IMR-90 (cell line): Measurements from ENCODE around the gene AGPAT3. TPM values are rescaled to one million over a fixed set of nuclear protein-coding genes. Genes with fewer than 3 reads are reported as not detected.

Source experiments
- ATAC-seq: fragments of 200-7000 bp; cut with Tn5 transposase; 2 replicates; pipeline ENCODE4 v1.9.1; 2020; ENCODE audit warnings: low read depth, mild to moderate bottlenecking, moderate library complexity
- BruUV-seq: library from RNA; stranded (reverse); fragments of 400-500 nt; replicated peaks from 2 replicates; lab custom pipeline; 2021; lab: Mats Ljungman, UMichigan
- CTCF ChIA-PET: fragments of 300-600 bp; formaldehyde crosslinking; extraction: SDS; loops from one replicate; lab custom pipeline; 2021; ENCODE audit warnings: antibody characterized with exemption; lab: Yijun Ruan, JAX
- POLR2A ChIA-PET: fragments of 300-600 bp; sonication (Branson Sonifier 250); formaldehyde crosslinking; loops from one replicate; lab custom pipeline; 2022; ENCODE audit warnings: antibody characterized with exemption; ENCODE audit not compliant: unreplicated experiment; lab: Charles Lee
- DNase-seq: peaks from one replicate; pipeline ENCODE4 v3.0.0; 2013
- H2AFZ ChIP-seq: replicated peaks from 2 replicates; pipeline ENCODE3; 2013; ENCODE audit warnings: low read length, mild to moderate bottlenecking; ENCODE audit not compliant: poor library complexity
- H2AK5ac ChIP-seq: 2 replicates; pipeline ENCODE4 v1.6.1; 2013; ENCODE audit warnings: low read depth, low read length, inconsistent platforms
- H2AK9ac ChIP-seq: replicated peaks from 2 replicates; pipeline ENCODE3; 2013; ENCODE audit warnings: mild to moderate bottlenecking, low read depth, low read length, moderate library complexity; ENCODE audit not compliant: poor library complexity
- H2BK120ac ChIP-seq: 2 replicates; pipeline ENCODE4 v1.6.1; 2013; ENCODE audit warnings: low read depth, low read length, inconsistent platforms
- H2BK15ac ChIP-seq: 3 replicates; pipeline ENCODE4 v1.6.1; 2013; ENCODE audit warnings: low read depth, low read length, inconsistent platforms
- H2BK20ac ChIP-seq: 2 replicates; pipeline ENCODE4 v1.6.1; 2013; ENCODE audit warnings: low read depth, mild to moderate bottlenecking, inconsistent platforms, low read length, moderate library complexity
- H2BK5ac ChIP-seq: 2 replicates; pipeline ENCODE4 v1.6.1; 2013; ENCODE audit warnings: mild to moderate bottlenecking, low read depth, low read length, inconsistent platforms; ENCODE audit not compliant: poor library complexity, severe bottlenecking
- H3K14ac ChIP-seq: replicated peaks from 2 replicates; pipeline ENCODE4 v1.6.1; 2013; ENCODE audit warnings: low read depth, low read length, inconsistent platforms
- H3K18ac ChIP-seq: 2 replicates; pipeline ENCODE4 v1.6.1; 2013; ENCODE audit warnings: low read depth, low read length, control low read depth
- H3K23ac ChIP-seq: 2 replicates; pipeline ENCODE4 v1.6.1; 2013; ENCODE audit warnings: low read depth, low read length, inconsistent platforms
- H3K27ac ChIP-seq: 2 replicates; pipeline ENCODE4 v1.5.1; 2013; ENCODE audit warnings: mild to moderate bottlenecking, control low read depth, low read length; ENCODE audit not compliant: insufficient read depth
- H3K27me3 ChIP-seq: 2 replicates; pipeline ENCODE4 v1.6.1; 2013; ENCODE audit warnings: low read length; ENCODE audit not compliant: control insufficient read depth, insufficient read depth
- H3K36me3 ChIP-seq: 2 replicates; pipeline ENCODE4 v1.6.1; 2013; ENCODE audit warnings: low read length, mixed read lengths; ENCODE audit not compliant: control insufficient read depth, insufficient read depth
- H3K4ac ChIP-seq: 2 replicates; pipeline ENCODE4 v1.6.1; 2013; ENCODE audit warnings: low read depth, low read length, inconsistent platforms
- H3K4me1 ChIP-seq: 2 replicates; pipeline ENCODE4 v1.6.1; 2013; ENCODE audit warnings: low read length, mixed read lengths; ENCODE audit not compliant: control insufficient read depth, insufficient read depth
- H3K4me2 ChIP-seq: 2 replicates; pipeline ENCODE4 v1.6.1; 2013; ENCODE audit warnings: low read depth, mild to moderate bottlenecking, control low read depth, low read length, moderate library complexity
- H3K4me3 ChIP-seq: 2 replicates; pipeline ENCODE4 v1.5.1; 2013; ENCODE audit warnings: low read depth, mild to moderate bottlenecking, control low read depth, low read length, moderate library complexity; ENCODE audit not compliant: insufficient read depth
- H3K56ac ChIP-seq: 2 replicates; pipeline ENCODE4 v1.6.1; 2013; ENCODE audit warnings: low read length, inconsistent platforms; ENCODE audit not compliant: insufficient read depth; ENCODE audit errors: extremely low read depth
- H3K79me1 ChIP-seq, 2 experiments: 2 replicates each; pipeline ENCODE4 v1.6.1; 2013; ENCODE audit warnings: low read length in 2 of 2, inconsistent platforms in 1 of 2, low read depth in 1 of 2
- H3K9ac ChIP-seq: 2 replicates; pipeline ENCODE4 v1.6.1; 2013; ENCODE audit warnings: low read depth, low read length, control low read depth
- H3K9me1 ChIP-seq: 2 replicates; pipeline ENCODE4 v1.6.1; 2013; ENCODE audit warnings: low read length, inconsistent platforms; ENCODE audit not compliant: insufficient read depth
- H3K9me3 ChIP-seq: 2 replicates; pipeline ENCODE4 v1.6.1; 2013; ENCODE audit warnings: low read length; ENCODE audit not compliant: control insufficient read depth, insufficient read depth
- H4K20me1 ChIP-seq: 2 replicates; pipeline ENCODE4 v1.6.1; 2013; ENCODE audit warnings: low read length, inconsistent platforms; ENCODE audit not compliant: insufficient read depth
- H4K5ac ChIP-seq: 2 replicates; pipeline ENCODE4 v1.6.1; 2013; ENCODE audit warnings: mild to moderate bottlenecking, low read depth, low read length, control low read depth
- H4K8ac ChIP-seq, 2 experiments: 2 replicates each; pipeline ENCODE4 v1.6.1; 2013; ENCODE audit warnings: low read depth in 2 of 2, low read length in 2 of 2, control low read depth in 1 of 2, inconsistent platforms in 1 of 2
- H4K91ac ChIP-seq: 2 replicates; pipeline ENCODE4 v1.6.1; 2013; ENCODE audit warnings: low read depth, low read length, inconsistent platforms; ENCODE audit not compliant: insufficient read depth
- BHLHE40 ChIP-seq: fragments of 150-350 bp; IDR thresholded peaks from 2 replicates; pipeline ENCODE4 v1.6.1; 2016; ENCODE audit warnings: mild to moderate bottlenecking, low read depth, low read length
- CEBPB ChIP-seq: IDR thresholded peaks from 2 replicates; pipeline ENCODE4 v1.6.1; 2012; ENCODE audit warnings: low read depth, low read length, improper control_type of control experiment
- CHD1 ChIP-seq: IDR thresholded peaks from 2 replicates; pipeline ENCODE4 v1.6.1; 2012; ENCODE audit warnings: low read depth, low read length, improper control_type of control experiment
- CTCF ChIP-seq: conservative IDR thresholded peaks from 2 replicates; pipeline ENCODE4 v1.5.1; 2012; ENCODE audit warnings: mild to moderate bottlenecking, low read depth, low read length, improper control_type of control experiment
- ELK1 ChIP-seq: fragments of 150-350 bp; IDR thresholded peaks from 2 replicates; pipeline ENCODE4 v1.6.1; 2016; ENCODE audit warnings: low read depth, mild to moderate bottlenecking, low read length, moderate library complexity, borderline replicate concordance
- FOS ChIP-seq: fragments of 150-350 bp; IDR thresholded peaks from 2 replicates; pipeline ENCODE4 v1.6.1; 2016; ENCODE audit warnings: low read depth, low read length
- MAFK ChIP-seq: IDR thresholded peaks from 2 replicates; pipeline ENCODE4 v1.6.1; 2012; ENCODE audit warnings: low read depth, low read length, improper control_type of control experiment
- MAZ ChIP-seq: IDR thresholded peaks from 2 replicates; pipeline ENCODE4 v1.6.1; 2012; ENCODE audit warnings: low read depth, mild to moderate bottlenecking, low read length, improper control_type of control experiment, moderate library complexity, borderline replicate concordance
- MXI1 ChIP-seq: IDR thresholded peaks from 2 replicates; pipeline ENCODE4 v1.6.1; 2012; ENCODE audit warnings: low read depth, mild to moderate bottlenecking, low read length, moderate library complexity, borderline replicate concordance
- NFE2L2 ChIP-seq: fragments of 150-350 bp; IDR thresholded peaks from 2 replicates; pipeline ENCODE4 v1.6.1; 2016; ENCODE audit warnings: low read depth, mild to moderate bottlenecking, low read length
- POLR2A ChIP-seq: IDR thresholded peaks from 2 replicates; pipeline ENCODE4 v1.6.1; 2012; ENCODE audit warnings: mild to moderate bottlenecking, low read depth, low read length
- RAD21 ChIP-seq: IDR thresholded peaks from 2 replicates; pipeline ENCODE4 v1.6.1; 2012; ENCODE audit warnings: low read length, improper control_type of control experiment
- RCOR1 ChIP-seq: IDR thresholded peaks from 2 replicates; pipeline ENCODE4 v1.6.1; 2012; ENCODE audit warnings: mild to moderate bottlenecking, low read length, improper control_type of control experiment; ENCODE audit not compliant: insufficient replicate concordance
- RFX5 ChIP-seq: IDR thresholded peaks from 2 replicates; pipeline ENCODE4 v1.8.0; 2012; ENCODE audit warnings: low read depth, mild to moderate bottlenecking, low read length, moderate library complexity
- SMC3 ChIP-seq: fragments of 150-350 bp; IDR thresholded peaks from 2 replicates; pipeline ENCODE4 v1.6.1; 2016; ENCODE audit warnings: low read depth, mild to moderate bottlenecking, antibody characterized with exemption, low read length, moderate library complexity
- USF2 ChIP-seq: fragments of 150-350 bp; IDR thresholded peaks from 2 replicates; pipeline ENCODE4 v1.6.1; 2017; ENCODE audit warnings: mild to moderate bottlenecking, antibody characterized with exemption, low read length, low read depth
- WGBS, 2 experiments: methylation state at CpG; one replicate each; pipeline versions ENCODE4 v1.1.5 to v1.1.7; 2013; ENCODE audit warnings: missing lambda C conversion rate in 2 of 2; ENCODE audit not compliant: insufficient read length in 1 of 2; ENCODE audit errors: extremely low coverage in 2 of 2; 5-methylcytosine and 5-hydroxymethylcytosine counted together
- dilution Hi-C: fragments of 300-500 bp; cut with HindIII; formaldehyde crosslinking; loops from one replicate; pipeline ENCODE4 v1.14.3; 2018; ENCODE audit warnings: low sequenced_read_pairs; ENCODE audit not compliant: unreplicated experiment
- in situ Hi-C: fragments of 300-500 bp; cut with MboI; formaldehyde crosslinking; loops from 3 replicates; pipeline ENCODE4 v1.14.3; 2019; ENCODE audit warnings: low sequenced_read_pairs, inconsistent platforms, mixed read lengths
- intact Hi-C: fragments of 100-400 bp; cut with micrococcal nuclease; formaldehyde crosslinking; loops from 2 replicates; pipeline ENCODE4 v1.10.0; 2022
- polyA plus RNA-seq, 3 experiments: library from polyadenylated mRNA; depleted of rRNA; stranded (reverse); fragments of >200 nt; gene quantifications; 2 replicates each; pipeline ENCODE4 v1.2.3, GENCODE V29; 2012; ENCODE audit warnings: low replicate concordance in 1 of 3
- total RNA-seq: library from RNA; depleted of rRNA; stranded (reverse); fragments of >200 nt; gene quantifications from 2 replicates; pipeline ENCODE4 v1.2.3, GENCODE V29; 2012

AGPAT3 gene
- total and polyA plus RNA-seq, 2 of the 4 experiments (the other 2 are of a cell fraction) = 27.1 to 38.7 TPM

- Histone ChIP-seq H3K36me3 (no peaks in the 10 kb centered on the region), H2BK120ac (no peak overlapping the region), H4K91ac (no peak overlapping the region), H4K8ac (no peak overlapping the region), H2BK15ac (no peak overlapping the region), H2AFZ (no peak overlapping the region), H3K27me3 (peaks cover 16% of the 10 kb centered on the region), H3K18ac (no peak overlapping the region), H3K27ac (no peak overlapping the region), H3K9me3 (peaks cover 5% of the 10 kb centered on the region; the same call in 1 of the 2 replicates), H3K4me3 (no peak overlapping the region), H4K5ac (no peak overlapping the region), H3K9me1 (no peaks in the 10 kb centered on the region), H2AK5ac (no peak overlapping the region), H3K79me1 (no peaks in the 10 kb centered on the region), H3K14ac (no peak overlapping the region), H3K4me1 (no peaks in the 10 kb centered on the region), H3K56ac (no peak overlapping the region), H3K4ac (no peak overlapping the region), H4K20me1 (no peaks in the 10 kb centered on the region), H3K4me2 (no peak overlapping the region), H2AK9ac (no peak overlapping the region), H2BK5ac (no peak overlapping the region), H3K23ac (no peak overlapping the region), H3K9ac (no peak overlapping the region), H2BK20ac (no peak overlapping the region)
- intact Hi-C loops (no loop called here), dilution Hi-C loops (no loop called here), in situ Hi-C loops (no loop called here)
- CTCF ChIA-PET = no interaction called here
- TF ChIP-seq BHLHE40 (no peak), MXI1 (no peak), FOS (no peak), MAFK (no peak), ELK1 (no peak), RFX5 (no peak), CEBPB (no peak), SMC3 (no peak), RCOR1 (no peak), NFE2L2 (no peak), USF2 (no peak), CTCF (no peak), RAD21 (no peak), POLR2A (no peak), CHD1 (no peak), MAZ (no peak)
- no TSS peak for BruUV-seq
- ATAC-seq (no peak), DNase-seq (no peak)
- POLR2A ChIA-PET = no interaction called here
- WGBS, 2 experiments = 83% methylated on average over 11 of the region's 14 CpGs; no CpG with 5 or more reads in 1 of the 2 experiments
Measured at GRCh38 chr21:43847301-43847700, 17.7 kb upstream of the AGPAT3 start.
